GM12892 (cell line): ENCODE results near the gene ACOT2.
"Not testable (repeated sequence)": the region's sequence is repeated elsewhere in the genome, so short reads cannot be mapped to it uniquely, and the experiment has no call there.

Experiments used
- POLR2A ChIP-seq: IDR thresholded peaks from 2 replicates; pipeline ENCODE4 v1.6.1; 2011; ENCODE audit warnings: low read depth, low read length, control low read depth
- POLR2AphosphoS5 ChIP-seq: IDR thresholded peaks from 2 replicates; pipeline ENCODE4 v1.6.1; 2011; ENCODE audit warnings: low read depth, low read length, control low read depth
- TAF1 ChIP-seq: IDR thresholded peaks from 2 replicates; pipeline ENCODE4 v1.6.1; 2011; ENCODE audit warnings: low read depth, mild to moderate bottlenecking, control low read depth, low read length, borderline replicate concordance

- TF ChIP-seq POLR2A, TAF1, POLR2AphosphoS5: not testable (repeated sequence)
Observed at GRCh38 chr14:73562696-73563095, 6.3 kb upstream of the ACOT2 start.
